Upper lobe of left lung (tissue), 4 donors: ENCODE data around the gene IL10RA.

Experiments
- CTCF ChIP-seq, 6 experiments: fragments of 450-650 bp in 4 of 6; fragments of 200-600 bp in 2 of 6; sonication (generic) in 2 of 6; IDR thresholded peaks; one replicate each; pipeline ENCODE4 v1.5.1; 2016 to 2019; ENCODE audit warnings: antibody characterized with exemption in 6 of 6
- POLR2AphosphoS5 ChIP-seq, 2 donors: sonication (generic); formaldehyde crosslinking; IDR thresholded peaks; one replicate each; pipeline ENCODE4 v1.5.1; 2017; ENCODE audit warnings: antibody characterized with exemption in 2 of 2

GRCh38 chr11:118002010-118002540, 15.9 kb downstream of the IL10RA start:
- TF ChIP-seq CTCF (IDR thresholded peaks at IDR 0.05), result no peak
- TF ChIP-seq POLR2AphosphoS5 (IDR thresholded peaks at IDR 0.05), result no peak
